Measurements from ENCODE around the gene KNL1. TPM values are rescaled to one million over a fixed set of nuclear protein-coding genes. Genes with fewer than 3 reads are reported as not detected.

Gene KNL1
- total and polyA plus RNA-seq, 2 donors (not counting 3 experiments of a cell fraction or from before 2014, with no cell fraction given), result 4.0 to 31.8 TPM

DNA sequence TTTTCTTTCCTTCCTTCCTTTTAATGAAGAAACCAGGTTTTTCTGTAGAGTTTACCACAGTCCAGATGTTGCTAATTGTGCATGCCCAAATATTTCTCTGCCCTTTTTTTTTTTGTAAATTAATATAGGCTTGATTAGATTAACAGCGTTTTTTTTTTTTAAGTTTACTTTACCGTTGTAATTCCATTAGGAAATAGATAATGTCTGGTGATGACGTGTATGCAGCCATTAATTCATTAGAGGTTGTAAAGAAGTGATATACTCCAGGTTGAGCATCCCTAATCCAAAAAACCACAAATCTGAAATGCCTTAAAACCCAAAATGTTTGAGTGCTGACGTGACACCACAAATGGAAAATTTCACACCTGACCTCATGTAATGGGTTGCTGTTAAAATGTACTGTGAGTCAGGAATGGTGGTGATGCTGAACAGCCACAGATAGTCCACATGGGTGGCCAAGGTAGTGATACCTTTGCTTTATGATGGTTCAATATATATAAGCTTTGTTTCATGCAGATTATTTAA lies 43.2 kb downstream of the KNL1 start:
- POLR2A ChIA-PET, result no interaction called here

DNA sequence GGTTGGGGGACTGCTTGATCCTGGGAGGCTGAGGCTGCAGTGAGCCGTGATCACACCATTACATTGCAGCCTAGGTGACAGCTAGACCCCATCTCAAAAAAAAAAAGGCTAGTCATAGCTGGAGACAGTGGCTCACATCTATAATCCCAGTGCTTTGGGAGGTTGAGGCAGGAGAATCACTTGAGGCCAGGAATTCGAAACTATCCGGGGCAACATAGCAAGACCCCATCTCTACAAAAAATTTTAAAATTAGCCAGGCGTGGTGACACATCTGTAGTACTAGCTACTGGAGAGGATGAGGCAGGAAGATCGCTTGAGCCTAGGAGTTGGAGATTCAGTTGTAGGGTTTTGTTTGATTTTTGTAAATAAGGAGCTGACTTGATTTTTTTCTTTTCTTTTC lies 45.6 kb downstream of the KNL1 start:
- intact Hi-C loops (cut with micrococcal nuclease), result no loop called here

More for the DNA sequence above, 43.2 kb downstream of the KNL1 start:
- no peak for DNase-seq (ENCODE audit: low read depth, low spot score)
- intact Hi-C loops (cut with micrococcal nuclease) (no loop called here), dilution Hi-C loops (cut with MboI; ENCODE audit: extremely low pct_ligation_motif_present, low sequenced_read_pairs) (no loop called here)
- H3K4me1 ChIP-seq (ENCODE audit: control insufficient read depth, extremely low read depth, insufficient read depth, low read length), result no peaks in the 10 kb centered on the region
- FAIRE-seq, result no peak
- TF ChIP-seq FOS (IDR thresholded peaks at IDR 0.05; ENCODE audit: borderline replicate concordance, insufficient read depth, low read length), result no peak
- no peaks in the 10 kb centered on the region for H3K9me1 ChIP-seq (replicated peaks; ENCODE audit: control insufficient read depth, extremely low read depth, insufficient read depth, low read length)
- no peaks in the 10 kb centered on the region for H3K79me2 ChIP-seq (ENCODE audit: control insufficient read depth, insufficient read depth, low read length)
- no peaks in the 10 kb centered on the region for H4K20me1 ChIP-seq (replicated peaks; ENCODE audit: control insufficient read depth, extremely low read depth, insufficient read depth, low read length)
- no peak overlapping the region for H3K4me2 ChIP-seq (ENCODE audit: insufficient read depth, low read length)
- H3K36me3 ChIP-seq (ENCODE audit: control insufficient read depth in 2 of 2, extremely low read depth in 1 of 2, insufficient read depth in 2 of 2, low read length in 2 of 2), result peaks cover 0 to 2% of the 10 kb centered on the region in 2 experiments
- no peak overlapping the region for H2AFZ ChIP-seq (ENCODE audit: low read depth, low read length)
- no peak overlapping the region for H3K4me3 ChIP-seq (replicated peaks in 1 of 3; ENCODE audit: insufficient read depth in 1 of 3, low read depth in 1 of 3, low read length in 3 of 3)
- CTCF ChIA-PET, result no interaction called here
- H3K9me3 ChIP-seq (replicated peaks; ENCODE audit: control insufficient read depth, insufficient read depth, low read length), result no peaks in the 10 kb centered on the region
- H3K27ac ChIP-seq (ENCODE audit: insufficient read depth, low read depth, low read length), result no peak overlapping the region
- no TSS peak for BruUV-seq (replicated peaks)
- no peaks in the 10 kb centered on the region for H3K27me3 ChIP-seq (ENCODE audit: control insufficient read depth in 2 of 2, insufficient read depth in 2 of 2, low read length in 2 of 2)
- H3K9ac ChIP-seq (replicated peaks; ENCODE audit: extremely low read depth, insufficient read depth, low read length), result no peak overlapping the region

More for the DNA sequence above, 45.6 kb downstream of the KNL1 start:
- BruUV-seq (replicated peaks), result no TSS peak
- no peak overlapping the region for H3K9ac ChIP-seq (replicated peaks; ENCODE audit: extremely low read depth, insufficient read depth, low read length)
- FAIRE-seq (no peak), DNase-seq (ENCODE audit: low read depth, low spot score) (no peak)
- no peaks in the 10 kb centered on the region for H3K27me3 ChIP-seq (ENCODE audit: control insufficient read depth in 2 of 2, insufficient read depth in 2 of 2, low read length in 2 of 2)
- no peaks in the 10 kb centered on the region for H3K9me3 ChIP-seq (replicated peaks; ENCODE audit: control insufficient read depth, insufficient read depth, low read length)
- POLR2A ChIA-PET, result no interaction called here
- H4K20me1 ChIP-seq (replicated peaks; ENCODE audit: control insufficient read depth, extremely low read depth, insufficient read depth, low read length), result no peaks in the 10 kb centered on the region
- H3K4me3 ChIP-seq (replicated peaks in 1 of 3; ENCODE audit: insufficient read depth in 1 of 3, low read depth in 1 of 3, low read length in 3 of 3), result no peak overlapping the region
- H3K79me2 ChIP-seq (ENCODE audit: control insufficient read depth, insufficient read depth, low read length), result no peaks in the 10 kb centered on the region
- H3K4me1 ChIP-seq (ENCODE audit: control insufficient read depth, extremely low read depth, insufficient read depth, low read length), result no peaks in the 10 kb centered on the region
- H3K4me2 ChIP-seq (ENCODE audit: insufficient read depth, low read length), result no peak overlapping the region
- TF ChIP-seq POLR2AphosphoS5 (IDR thresholded peaks at IDR 0.05; ENCODE audit: insufficient read depth, low read depth, low read length) (no peak), JUN (IDR thresholded peaks at IDR 0.05; ENCODE audit: borderline replicate concordance, insufficient read depth, insufficient read length, low read depth) (no peak), GATA2 (IDR thresholded peaks at IDR 0.05; ENCODE audit: insufficient read depth, insufficient read length, low read depth, low read length) (no peak), POLR2A (IDR thresholded peaks at IDR 0.05; ENCODE audit: low read depth, low read length) (no peak), FOS (IDR thresholded peaks at IDR 0.05; ENCODE audit: borderline replicate concordance, insufficient read depth, low read length) (no peak)
- TF ChIP-seq, protein P1, sequence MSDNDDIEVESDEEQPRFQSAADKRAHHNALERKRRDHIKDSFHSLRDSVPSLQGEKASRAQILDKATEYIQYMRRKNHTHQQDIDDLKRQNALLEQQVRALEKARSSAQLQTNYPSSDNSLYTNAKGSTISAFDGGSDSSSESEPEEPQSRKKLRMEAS (IDR thresholded peaks at IDR 0.05; ENCODE audit: insufficient read depth, insufficient read length), result no peak
- TF ChIP-seq, protein P2, sequence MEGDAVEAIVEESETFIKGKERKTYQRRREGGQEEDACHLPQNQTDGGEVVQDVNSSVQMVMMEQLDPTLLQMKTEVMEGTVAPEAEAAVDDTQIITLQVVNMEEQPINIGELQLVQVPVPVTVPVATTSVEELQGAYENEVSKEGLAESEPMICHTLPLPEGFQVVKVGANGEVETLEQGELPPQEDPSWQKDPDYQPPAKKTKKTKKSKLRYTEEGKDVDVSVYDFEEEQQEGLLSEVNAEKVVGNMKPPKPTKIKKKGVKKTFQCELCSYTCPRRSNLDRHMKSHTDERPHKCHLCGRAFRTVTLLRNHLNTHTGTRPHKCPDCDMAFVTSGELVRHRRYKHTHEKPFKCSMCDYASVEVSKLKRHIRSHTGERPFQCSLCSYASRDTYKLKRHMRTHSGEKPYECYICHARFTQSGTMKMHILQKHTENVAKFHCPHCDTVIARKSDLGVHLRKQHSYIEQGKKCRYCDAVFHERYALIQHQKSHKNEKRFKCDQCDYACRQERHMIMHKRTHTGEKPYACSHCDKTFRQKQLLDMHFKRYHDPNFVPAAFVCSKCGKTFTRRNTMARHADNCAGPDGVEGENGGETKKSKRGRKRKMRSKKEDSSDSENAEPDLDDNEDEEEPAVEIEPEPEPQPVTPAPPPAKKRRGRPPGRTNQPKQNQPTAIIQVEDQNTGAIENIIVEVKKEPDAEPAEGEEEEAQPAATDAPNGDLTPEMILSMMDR (IDR thresholded peaks at IDR 0.05; ENCODE audit: extremely low read depth in 1 of 2, insufficient read depth in 1 of 2, low read depth in 1 of 2, low read length in 2 of 2), result no peak
- dilution Hi-C loops (cut with MboI; ENCODE audit: extremely low pct_ligation_motif_present, low sequenced_read_pairs), result no loop called here
- H3K27ac ChIP-seq (ENCODE audit: insufficient read depth, low read depth, low read length), result no peak overlapping the region
- CTCF ChIA-PET, result interaction anchor here (0.5 to 0.8 kb wide), 2 partner anchors 16 to 21 kb away, joined by 3 read pairs; no protein-coding TSS in a partner anchor
- H3K9me1 ChIP-seq (replicated peaks; ENCODE audit: control insufficient read depth, extremely low read depth, insufficient read depth, low read length), result no peaks in the 10 kb centered on the region
- no peak overlapping the region for H2AFZ ChIP-seq (ENCODE audit: low read depth, low read length)
- peaks cover 0 to 2% of the 10 kb centered on the region in 2 experiments for H3K36me3 ChIP-seq (ENCODE audit: control insufficient read depth in 2 of 2, extremely low read depth in 1 of 2, insufficient read depth in 2 of 2, low read length in 2 of 2)

Measured in endothelial cell of umbilical vein (primary cell).